Activated T-cell treated with anti-CD3 and anti-CD28 coated beads for 24 hours (primary cell): ENCODE data around the gene STX11.

Experiments used
- DNase-seq: peaks from one replicate; pipeline ENCODE4 v3.0.0-alpha.2; 2020; ENCODE audit warnings: low read depth

The STX11 gene

GRCh38 chr6:144215402-144215931 lies 65.2 kb downstream of the STX11 start:
- DNase-seq = no peak

- peak; percentile 87 for DNase-seq
Measured at GRCh38 chr6:144215932-144216667, 65.8 kb downstream of the STX11 start.

- DNase-seq = no peak
Measured at GRCh38 chr6:144216668-144217218, 66.4 kb downstream of the STX11 start.

- DNase-seq = no peak
Measured at GRCh38 chr6:144217264-144217663, 66.9 kb downstream of the STX11 start.

GRCh38 chr6:144217797-144218196 lies 67.5 kb downstream of the STX11 start:
- no peak for DNase-seq

- no peak for DNase-seq
Measured at GRCh38 chr6:144219056-144219685, 68.9 kb downstream of the STX11 start.

- no peak for DNase-seq
Measured at GRCh38 chr6:144220031-144220790, 69.9 kb downstream of the STX11 start.

- no peak for DNase-seq
Measured at GRCh38 chr6:144223686-144224085, 73.4 kb downstream of the STX11 start.

GRCh38 chr6:144231721-144232120 lies 81.4 kb downstream of the STX11 start:
- DNase-seq = no peak

GRCh38 chr6:144232176-144232831 lies 82.0 kb downstream of the STX11 start:
- no peak for DNase-seq

GRCh38 chr6:144232832-144233230 lies 82.5 kb downstream of the STX11 start:
- no peak for DNase-seq

- no peak for DNase-seq
Measured at GRCh38 chr6:144234399-144234798, 84.1 kb downstream of the STX11 start.

- no peak for DNase-seq
Measured at GRCh38 chr6:144234935-144235334, 84.6 kb downstream of the STX11 start.
